IPS DF 19.7 (cell line): ENCODE data around the gene PTPRN2.

ENCODE experiments used
- DNase-seq: peaks from one replicate; pipeline ENCODE4 v3.0.0-alpha.2; 2013; ENCODE audit warnings: low read depth, low spot score

PTPRN2 gene

DNA sequence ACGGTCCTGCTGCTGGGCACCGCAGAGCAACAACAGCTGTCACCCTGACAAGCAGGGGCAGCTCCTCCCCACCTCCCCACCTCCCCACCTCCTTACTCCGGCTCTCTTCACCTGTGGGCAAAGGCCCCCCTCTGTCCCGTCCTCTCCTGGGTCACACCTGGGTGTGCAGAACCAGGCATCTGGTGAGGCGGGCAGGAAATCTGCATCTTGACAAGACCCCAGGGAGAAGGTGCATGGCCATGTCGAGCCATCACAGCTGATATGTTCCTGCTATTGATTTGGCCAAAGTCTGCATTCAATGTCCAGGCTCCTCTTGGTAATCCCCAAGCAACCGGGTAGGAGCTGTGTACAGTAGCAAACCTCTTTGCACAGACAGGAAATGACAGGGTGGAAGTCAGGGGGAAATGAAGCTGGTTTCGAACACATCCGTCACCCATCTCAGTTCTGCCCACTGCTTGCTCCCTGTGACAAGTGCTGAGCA is 696.7 kb downstream of the PTPRN2 start:
- DNase-seq = no peak

DNA sequence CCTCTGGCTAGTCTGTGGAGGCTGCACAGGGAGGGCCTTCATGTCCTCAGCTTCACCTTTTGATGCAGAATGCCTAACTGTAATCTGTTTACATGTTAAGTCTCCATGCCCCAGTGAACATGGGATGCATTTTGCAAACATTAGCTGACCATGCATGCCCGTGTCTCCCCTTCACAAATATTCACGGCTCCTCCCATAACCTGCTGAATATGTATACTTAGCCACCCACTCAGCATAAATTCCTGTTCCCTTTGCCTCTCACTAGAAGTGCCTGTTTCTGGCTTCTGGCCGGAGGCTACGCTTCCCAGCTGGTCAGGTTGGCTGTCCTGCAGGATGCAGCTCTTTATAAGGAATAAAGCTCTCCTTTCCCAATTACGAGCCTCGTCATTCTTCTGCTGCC is 698.1 kb downstream of the PTPRN2 start:
- no peak for DNase-seq

DNA sequence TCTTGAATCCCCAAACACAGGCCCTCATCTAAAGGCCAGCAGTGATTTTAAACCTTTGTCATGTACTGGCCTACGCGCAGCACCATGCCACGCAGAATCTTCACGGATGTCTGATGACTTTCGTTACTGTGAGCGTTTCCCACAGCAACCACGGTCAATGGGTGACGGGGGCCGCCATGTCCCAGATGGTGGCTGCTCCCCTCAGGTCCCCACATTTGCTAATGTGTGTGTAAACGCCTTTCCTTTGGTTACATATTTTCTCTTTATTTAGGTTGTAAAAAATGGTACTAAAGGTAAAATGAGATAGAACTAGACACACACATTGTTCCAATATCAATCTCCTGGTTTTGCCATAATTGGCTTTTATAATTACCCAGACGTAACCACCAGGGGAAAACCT is 699.0 kb downstream of the PTPRN2 start:
- no peak for DNase-seq

DNA sequence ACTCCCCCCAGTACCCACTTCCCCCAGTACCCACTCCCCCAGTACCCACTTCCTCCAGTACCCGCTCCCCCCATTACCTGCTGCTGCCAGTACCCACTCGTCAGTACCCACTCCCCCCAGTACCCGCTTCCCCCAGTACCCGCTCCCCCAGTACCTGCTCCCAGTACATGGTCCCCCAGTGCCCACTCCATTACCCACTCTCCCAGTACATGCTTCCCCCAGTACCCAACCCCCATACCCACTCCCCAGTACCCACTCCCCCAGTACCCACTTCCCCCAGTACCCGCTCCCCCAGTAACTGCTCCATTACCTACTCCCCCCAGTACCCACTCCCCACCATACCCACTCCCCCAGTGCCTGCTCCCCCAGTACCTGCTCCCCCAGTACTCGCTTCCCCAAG is 700.2 kb downstream of the PTPRN2 start:
- DNase-seq = no peak

DNA sequence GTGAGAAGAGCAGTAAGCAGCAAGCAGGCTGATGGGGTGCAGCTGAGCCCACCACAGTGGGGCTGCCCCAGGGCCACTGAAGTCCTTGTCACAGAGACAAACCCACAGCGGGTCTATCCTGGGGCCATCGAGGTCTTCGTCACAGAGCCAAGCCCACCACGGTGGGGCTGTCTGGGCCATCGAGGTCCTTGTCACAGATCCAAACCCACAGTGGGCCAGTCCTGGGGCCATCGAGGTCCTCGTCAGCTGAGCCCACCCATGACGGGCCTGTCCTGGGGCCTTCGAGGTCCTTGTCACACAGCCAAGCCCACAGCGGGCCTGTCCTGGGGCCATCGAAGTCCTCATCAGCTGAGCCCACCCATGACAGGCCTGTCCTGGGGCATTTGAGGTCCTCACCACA is 700.9 kb downstream of the PTPRN2 start:
- no peak for DNase-seq

DNA sequence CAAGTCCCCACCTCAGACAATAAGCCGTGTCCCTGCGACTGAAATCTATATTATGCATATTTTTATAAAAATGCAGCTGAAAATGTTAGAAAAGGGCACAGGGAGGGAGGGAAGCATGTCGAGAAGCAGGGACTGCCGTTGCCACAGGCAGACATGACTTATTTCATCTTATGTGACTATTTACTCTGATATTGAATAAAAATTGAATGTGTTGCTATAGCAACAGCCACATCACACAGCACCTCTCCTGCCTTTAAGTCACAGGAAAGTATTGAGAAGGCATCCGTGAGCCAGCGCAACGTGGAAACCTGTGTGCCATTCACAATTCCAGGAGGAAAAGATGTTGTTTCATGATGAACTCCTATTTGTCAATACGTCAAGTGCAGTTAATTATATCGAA is 701.4 kb downstream of the PTPRN2 start:
- no peak for DNase-seq

DNA sequence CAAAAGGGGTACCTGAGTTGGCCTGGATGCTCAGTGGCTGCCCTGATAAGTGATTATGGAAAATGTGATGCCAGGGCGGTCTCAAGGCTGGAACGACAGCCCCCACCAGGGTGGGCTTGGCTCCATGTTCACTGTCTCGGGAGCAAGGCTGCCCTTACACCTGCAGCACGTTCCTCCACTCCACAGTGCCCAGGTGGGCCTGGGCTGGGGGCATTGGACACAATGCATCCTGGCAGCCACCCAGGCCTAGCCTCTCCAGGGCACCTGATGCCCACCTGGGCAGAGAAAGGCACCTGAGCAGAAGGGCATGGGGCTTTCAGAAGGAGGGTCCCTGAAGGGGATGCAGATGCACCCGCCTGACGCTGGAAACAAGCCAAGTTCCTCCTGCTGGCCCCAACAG is 702.5 kb downstream of the PTPRN2 start:
- DNase-seq = no peak

DNA sequence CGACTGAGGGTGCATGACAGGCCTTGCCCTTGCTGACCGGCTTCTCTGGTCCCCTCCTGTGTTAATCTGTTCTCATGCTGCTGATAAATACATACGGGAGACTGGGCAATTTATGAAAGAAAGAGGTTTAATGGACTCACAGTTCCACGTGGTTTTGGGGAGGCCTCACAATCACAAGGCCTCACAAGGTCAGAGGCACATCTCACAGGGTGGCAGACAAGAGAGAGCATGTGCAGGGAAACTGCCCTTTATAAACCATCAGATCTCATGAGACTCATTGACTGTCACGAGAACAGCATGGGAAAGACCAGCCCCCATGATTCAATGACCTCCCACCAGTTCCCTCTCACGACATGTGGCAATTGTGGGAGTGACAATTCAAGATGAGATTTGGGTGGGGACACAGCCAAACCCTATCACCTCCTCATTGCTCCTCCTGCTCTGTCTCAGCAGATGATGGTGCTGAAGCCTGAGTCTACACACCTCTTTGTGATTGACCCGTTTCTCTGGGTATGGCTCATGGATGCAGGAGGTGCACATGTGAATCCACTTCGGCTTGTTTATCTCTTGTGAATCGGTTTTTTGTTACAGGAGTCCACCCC is 703.1 kb downstream of the PTPRN2 start:
- no peak for DNase-seq

DNA sequence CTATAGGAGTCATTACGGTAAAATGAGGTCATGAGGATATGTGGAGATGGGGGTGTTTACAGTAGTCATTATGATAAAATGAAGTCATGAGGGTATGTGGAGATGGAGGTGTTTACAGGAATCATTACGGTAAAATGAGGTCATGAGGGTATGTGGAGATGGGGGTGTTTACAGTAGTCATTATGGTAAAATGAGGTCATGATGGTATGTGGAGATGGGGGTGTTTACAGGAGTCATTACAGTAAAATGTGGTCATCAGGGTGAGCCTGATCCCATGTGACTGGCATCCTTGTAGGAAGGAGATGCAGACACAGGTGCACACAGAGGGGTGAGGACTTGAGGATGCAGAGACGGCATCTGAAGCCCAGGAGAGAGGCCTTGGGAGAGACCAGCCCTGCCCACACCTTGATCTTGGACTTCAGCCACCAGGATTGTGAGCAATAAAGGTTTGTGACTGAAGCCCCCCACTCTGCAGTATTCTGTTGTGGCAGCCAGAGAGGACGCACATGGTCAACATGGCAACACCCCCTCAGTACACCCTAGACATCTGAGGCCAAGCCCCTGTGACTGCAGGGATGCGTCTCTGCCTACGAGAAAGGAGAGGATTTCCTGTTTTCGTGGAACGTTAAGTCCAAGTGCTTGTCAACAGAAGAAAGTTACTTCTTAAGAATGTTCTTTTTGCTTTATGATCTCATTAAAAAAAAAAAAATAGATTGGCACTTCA is 706.4 kb downstream of the PTPRN2 start:
- DNase-seq = no peak

DNA sequence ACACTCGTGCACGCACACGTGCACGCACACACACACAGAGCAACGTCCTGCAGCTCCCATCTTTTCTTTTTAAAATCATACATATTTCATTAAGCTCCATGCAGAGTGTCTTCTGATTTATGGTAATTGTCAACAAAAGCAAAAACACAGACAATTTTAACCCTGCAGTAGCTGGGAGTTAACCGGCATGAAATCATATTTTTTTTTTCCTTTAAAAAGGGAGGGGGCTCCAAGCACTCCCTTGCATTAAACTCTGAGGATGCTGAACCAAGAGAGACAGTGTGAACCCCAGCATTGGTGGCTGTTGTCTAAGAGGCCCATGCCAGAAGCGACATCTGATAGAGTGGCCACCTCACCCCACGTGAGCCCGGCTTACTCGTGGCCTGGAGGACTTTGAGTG is 708.2 kb downstream of the PTPRN2 start:
- DNase-seq = no peak

DNA sequence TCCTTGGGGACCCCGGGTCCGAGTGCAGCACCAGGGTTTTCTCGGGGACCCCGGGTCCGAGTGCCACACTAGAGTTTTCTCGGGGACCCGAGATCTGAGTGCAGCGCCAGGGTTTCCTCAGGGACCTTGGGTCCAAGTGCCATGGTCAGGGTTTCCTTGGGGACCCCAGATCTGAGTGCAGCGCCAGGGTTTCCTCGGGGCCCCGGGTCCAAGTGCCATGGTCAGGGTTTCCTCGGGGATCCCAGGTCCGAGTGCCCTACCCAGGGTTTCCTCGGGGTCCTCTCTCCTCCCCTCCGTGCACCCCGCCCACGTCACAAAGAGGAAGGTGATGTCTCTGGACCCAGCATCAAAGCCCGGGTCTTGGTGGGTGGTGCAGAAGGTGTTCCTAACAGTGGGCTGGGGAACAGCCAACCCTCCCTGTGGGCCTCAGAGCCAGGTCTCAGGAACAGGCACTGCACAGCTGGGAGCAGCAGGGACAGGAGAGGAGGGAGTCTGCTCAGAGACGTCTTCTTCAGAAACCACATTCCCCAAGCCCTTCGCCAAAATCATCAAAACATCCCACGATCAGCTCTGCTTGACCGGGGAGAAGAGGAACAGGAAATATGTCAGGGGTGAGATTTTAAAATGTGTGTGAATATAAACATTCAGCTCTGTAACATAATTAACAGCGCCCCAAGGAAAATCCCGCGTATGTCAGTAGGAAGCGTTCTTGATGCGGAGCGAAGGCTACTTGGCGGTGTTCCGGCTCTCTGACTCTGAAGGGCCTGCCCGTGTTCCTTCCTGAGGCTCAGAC is 710.1 kb downstream of the PTPRN2 start:
- DNase-seq = no peak

DNA sequence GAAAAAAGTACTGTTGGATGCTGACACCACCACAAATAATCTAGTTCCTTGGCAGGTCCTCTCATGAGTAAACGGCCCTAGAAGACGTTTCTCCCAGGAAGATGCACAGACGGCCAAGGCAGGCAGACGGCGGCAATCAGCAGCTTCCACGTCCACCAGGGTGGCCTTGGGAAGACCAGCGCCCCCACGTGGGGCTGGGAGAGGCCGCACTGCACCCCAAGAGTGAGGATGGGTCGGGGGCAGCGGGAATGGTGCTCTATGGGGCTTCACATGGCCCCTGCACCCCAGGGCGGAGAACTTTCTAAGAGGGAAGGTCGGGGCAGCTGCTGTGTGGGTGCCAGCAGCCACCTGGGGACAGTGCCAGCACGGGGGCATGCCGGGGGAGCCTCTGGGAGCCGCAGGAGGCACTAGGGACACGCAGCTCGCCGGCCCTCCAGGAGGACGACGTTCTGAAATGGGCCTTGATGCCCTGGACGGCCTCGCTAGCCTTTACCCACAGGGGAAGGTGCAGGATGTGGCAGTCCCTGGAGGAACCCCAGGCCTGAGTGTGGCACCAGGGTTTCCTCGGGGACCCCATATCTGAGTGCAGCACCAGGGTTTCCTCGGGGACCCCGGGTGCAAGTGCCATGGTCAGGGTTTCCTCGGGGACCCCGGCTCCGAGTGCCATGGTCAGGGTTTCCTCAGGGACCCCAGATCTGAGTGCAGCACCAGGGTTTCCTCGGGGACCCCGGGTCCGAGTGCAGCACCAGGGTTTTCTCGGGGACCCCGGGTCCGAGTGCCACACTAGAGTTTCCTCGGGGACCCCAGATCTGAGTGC is 710.9 kb downstream of the PTPRN2 start:
- no peak for DNase-seq

DNA sequence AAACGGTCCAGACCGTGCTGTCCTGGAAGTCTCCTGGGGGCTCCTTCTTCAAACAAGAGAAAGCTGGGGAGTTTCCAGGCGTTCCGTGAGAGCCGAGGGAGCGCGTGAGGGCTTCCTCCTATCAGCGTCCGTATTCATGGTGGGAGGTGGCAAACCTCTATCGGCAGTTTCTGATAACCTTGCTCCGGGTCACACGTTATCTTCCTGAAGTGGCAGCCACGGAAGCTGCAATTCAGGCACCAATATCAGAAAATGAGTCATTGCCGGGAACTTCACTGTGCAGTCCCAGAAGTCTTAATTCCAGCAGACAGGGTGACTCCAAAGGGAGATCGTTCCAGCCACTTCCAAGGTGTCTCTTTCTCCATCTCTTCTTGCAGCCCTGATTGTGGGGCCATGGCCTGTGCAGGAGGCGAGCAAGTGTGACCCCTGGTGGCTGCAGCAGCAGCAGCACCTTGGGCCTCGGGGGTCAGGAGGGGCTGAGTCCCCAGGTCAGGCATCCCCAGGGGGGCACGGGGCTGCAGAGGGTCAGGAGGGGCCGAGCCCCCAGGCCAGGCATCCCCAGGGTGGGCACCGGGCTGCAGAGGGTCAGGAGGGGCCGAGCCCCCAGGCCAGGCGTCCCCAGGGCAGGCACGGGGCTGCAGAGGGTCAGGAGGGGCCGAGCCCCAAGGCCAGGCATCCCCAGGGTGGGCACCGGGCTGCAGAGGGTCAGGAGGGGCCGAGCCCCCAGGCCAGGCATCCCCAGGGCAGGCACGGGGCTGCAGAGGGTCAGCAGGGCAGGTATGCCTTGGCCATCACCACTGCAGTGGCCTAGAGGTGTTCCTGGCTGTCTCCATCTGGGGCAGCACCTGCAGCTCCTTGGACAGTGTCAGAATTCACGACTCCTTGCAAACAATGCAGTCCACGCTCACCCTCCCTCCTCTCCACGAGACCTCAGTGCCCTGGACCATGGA is 712.1 kb downstream of the PTPRN2 start:
- DNase-seq = no peak

DNA sequence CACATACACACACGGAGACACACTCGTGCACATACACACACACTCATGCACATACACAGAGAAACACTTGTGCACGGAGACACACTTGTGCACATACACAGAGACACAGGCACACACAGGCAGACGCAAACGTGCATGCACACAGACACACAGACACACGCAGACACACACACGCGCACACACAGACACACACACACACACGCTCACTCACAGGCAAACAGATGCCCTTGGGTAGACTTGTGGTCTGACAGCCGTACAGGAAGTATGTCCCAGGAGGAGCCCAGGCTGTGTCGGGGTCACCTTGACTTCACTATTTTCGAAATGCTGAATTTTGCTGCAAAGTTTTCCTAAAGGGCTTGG is 712.8 kb downstream of the PTPRN2 start:
- no peak for DNase-seq

DNA sequence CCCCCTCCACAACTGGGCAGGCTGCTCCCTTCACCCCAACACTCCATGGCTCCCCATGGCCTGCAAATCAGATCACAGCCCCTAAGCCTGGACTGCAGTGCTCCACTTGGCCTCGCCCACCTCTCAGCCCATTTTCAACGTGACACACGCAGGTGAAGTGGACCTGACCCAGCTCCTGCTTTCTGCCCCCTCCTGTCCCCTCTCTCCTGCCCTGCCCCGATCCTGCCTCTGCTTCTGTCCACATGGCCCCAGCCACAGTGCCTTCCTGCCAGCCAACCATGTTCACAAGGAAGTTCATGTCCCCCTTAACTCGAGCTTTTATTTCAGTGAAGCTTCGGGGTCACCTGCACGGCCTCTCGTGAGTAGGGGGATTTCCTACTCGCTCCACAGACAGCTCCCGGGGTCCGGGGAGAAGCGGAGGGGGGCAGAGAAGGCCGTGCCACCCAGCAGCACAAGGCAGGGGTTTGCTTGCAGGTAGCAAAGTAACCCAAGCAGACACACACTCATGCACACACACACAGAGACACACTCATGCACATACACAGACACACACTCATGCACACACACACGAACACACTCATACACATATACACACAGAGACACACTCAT is 713.3 kb downstream of the PTPRN2 start:
- DNase-seq = no peak

DNA sequence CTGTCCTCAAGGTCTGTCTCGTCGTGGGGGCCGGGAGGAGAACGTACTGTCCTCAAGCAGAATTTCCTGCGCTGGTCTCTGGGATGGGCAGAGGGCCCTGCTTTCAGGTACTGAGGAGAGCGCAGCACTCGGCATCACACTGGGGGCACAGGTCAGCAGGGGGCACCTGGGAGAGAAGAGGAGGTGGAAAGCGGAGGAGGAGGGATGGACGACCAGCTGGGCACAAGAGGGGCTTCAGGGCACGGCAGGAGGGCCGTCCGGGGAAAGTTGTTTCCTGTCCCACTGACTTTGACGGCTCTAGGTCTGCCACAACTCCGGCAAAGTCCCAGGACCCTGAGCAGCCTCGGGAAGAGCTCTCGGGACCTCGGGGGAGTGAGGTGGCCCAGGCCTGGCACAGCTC is 714.0 kb downstream of the PTPRN2 start:
- no peak for DNase-seq

DNA sequence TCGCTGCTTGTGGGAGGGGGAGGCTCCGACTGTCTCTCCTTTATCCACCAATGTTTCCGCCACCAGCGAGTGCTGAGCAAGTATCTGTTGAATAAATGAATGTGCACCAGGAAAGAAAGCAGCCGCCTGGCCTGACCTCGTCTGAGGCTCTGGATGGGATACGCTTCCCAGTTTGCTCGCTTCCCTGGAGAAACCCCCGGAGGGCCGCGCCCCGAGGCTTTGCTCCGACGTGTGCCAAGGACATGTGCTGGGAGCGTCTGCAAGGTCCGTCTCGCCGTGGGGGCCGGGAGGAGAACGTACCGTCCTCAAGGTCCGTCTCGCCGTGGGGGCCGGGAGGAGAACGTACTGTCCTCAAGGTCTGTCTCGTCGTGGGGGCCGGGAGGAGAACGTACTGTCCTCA is 714.4 kb downstream of the PTPRN2 start:
- DNase-seq = no peak

DNA sequence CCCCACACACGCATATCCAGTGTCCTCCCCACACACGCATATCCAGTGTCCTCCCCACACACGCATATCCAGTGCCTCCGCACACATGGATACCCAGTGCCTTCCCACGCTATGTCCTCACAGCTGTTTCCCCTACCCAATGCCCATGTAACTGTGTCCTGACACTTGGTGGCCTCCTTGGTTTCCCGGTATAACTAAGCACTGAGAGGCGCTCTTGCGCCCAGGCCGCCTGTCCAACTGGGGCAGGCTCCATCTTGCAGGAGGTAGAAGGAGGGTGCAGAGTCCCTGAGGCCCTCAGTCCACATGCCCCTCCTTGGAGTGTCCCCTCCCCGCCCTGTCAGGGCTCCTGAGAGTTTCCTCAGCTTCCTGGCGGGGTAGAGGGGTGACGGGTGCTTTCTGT is 715.2 kb downstream of the PTPRN2 start:
- DNase-seq = no peak

DNA sequence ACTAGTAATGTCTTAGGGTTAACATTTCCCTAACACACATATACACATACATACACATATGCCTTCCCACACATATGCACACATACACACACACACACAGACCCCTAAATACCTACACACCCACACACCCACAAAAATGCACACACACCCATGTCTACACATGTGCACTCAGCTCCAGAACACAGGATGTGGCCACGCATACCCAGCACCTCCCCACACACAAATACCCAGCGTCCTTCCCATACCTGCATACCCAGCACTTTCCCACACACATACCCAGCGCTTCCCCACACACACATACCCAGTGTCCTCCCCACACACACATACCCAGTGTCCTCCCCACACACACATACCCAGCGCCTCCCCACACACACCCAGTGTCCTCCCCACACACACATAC is 715.9 kb downstream of the PTPRN2 start:
- DNase-seq = no peak

DNA sequence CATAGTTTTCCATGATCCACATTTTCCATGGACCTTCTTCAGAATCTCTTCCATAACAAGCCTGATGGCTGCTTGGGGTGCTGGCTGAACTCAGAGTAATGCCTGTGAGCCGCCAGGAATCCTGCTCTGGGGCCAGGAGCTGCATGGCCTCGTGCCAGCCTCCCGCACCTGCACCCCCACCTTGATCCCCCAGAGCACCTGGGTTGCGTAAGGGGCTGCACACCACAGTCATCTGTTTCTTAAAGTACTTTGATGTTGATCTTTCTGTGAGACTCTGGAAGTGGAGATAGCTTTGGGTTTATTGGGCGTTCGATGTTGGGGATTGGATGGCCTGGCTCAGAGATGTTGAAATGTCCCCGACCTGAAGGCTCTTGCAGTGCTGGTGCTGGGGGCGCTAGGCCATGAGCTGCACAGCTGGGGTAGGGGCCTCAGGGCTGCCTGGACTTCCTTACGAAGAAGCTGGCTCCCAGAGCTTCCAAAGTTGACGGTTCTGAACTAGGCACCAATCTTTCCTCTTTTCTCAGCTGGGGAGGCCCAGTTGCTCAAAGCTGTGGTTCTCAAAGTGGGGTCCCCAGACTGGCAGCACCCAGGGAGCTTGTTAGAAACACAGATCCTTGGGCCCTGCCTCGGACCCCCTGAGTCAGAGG is 716.9 kb downstream of the PTPRN2 start:
- DNase-seq = no peak
